ENCODE results near the gene CERK.

Gene CERK

GRCh38 chr22:46762238-46763050 is 24.4 kb upstream of the CERK start, which contains the start of gene TBC1D22A (continued):
- TF ChIP-seq ZNF529 (tag by site-specific recombination; IDR thresholded peaks at IDR 0.05; ENCODE audit: insufficient replicate concordance): no peak
- no peak for TF ChIP-seq SCRT2 (tag by site-specific recombination; IDR thresholded peaks at IDR 0.05)
- TF ChIP-seq ZNF792 (tag by site-specific recombination; IDR thresholded peaks at IDR 0.05): no peak
- TF ChIP-seq ZNF221 (tag by site-specific recombination; IDR thresholded peaks at IDR 0.05; ENCODE audit: borderline replicate concordance): no peak
- TF ChIP-seq ZNF530 (tag by site-specific recombination; IDR thresholded peaks at IDR 0.05; ENCODE audit: low read depth): no peak
- peak; percentile 48 for TF ChIP-seq ZNF24 (tag by site-specific recombination; IDR thresholded peaks at IDR 0.05)
- no peak for TF ChIP-seq ZNF837 (tag by site-specific recombination; IDR thresholded peaks at IDR 0.05)
- peak; percentile 98 for TF ChIP-seq ZNF629 (tag by site-specific recombination; IDR thresholded peaks at IDR 0.05)
- peak; percentile 65 for TF ChIP-seq ZNF341 (tag by site-specific recombination; IDR thresholded peaks at IDR 0.05; ENCODE audit: low read depth)
- peak; percentile 86; the same call in 1 of the 2 replicates for TF ChIP-seq ZBTB1 (tag by site-specific recombination; IDR thresholded peaks at IDR 0.05)
- no peak for TF ChIP-seq ZNF660 (tag by site-specific recombination; IDR thresholded peaks at IDR 0.05)
- no peak for TF ChIP-seq ZNF513 (tag by site-specific recombination; IDR thresholded peaks at IDR 0.05)
- peak; percentile 71; the same call in 1 of the 2 replicates for TF ChIP-seq KLF7 (tag by site-specific recombination; IDR thresholded peaks at IDR 0.05; ENCODE audit: borderline replicate concordance)
- TF ChIP-seq ZFP3 (tag by site-specific recombination; IDR thresholded peaks at IDR 0.05; ENCODE audit: low read depth): no peak
- no peak for TF ChIP-seq ZNF140 (tag by site-specific recombination; IDR thresholded peaks at IDR 0.05)
- TF ChIP-seq ZNF114 (tag by site-specific recombination; IDR thresholded peaks at IDR 0.05): no peak
- TF ChIP-seq ZNF23 (tag by site-specific recombination; IDR thresholded peaks at IDR 0.05; ENCODE audit: borderline replicate concordance): no peak
- no peak for TF ChIP-seq ZNF223 (tag by site-specific recombination; IDR thresholded peaks at IDR 0.05)
- 0 out of 2 replicates have a peak, but pooled peaks have one; percentile 14 for TF ChIP-seq ZNF366 (tag by site-specific recombination; conservative IDR thresholded peaks at IDR 0.05)
- TF ChIP-seq REPIN1 (tag by site-specific recombination; IDR thresholded peaks at IDR 0.05; ENCODE audit: low read depth): no peak
- TF ChIP-seq ZSCAN5A (tag by site-specific recombination; IDR thresholded peaks at IDR 0.05): no peak; the same call in 1 of the 2 replicates
- no peak for TF ChIP-seq ZNF488 (tag by site-specific recombination; IDR thresholded peaks at IDR 0.05)
- peak; percentile 100 for TF ChIP-seq BCL11A (tag by site-specific recombination; IDR thresholded peaks at IDR 0.05; ENCODE audit: low read depth)
- no peak for TF ChIP-seq ZNF350 (tag by site-specific recombination; IDR thresholded peaks at IDR 0.05)
- TF ChIP-seq, protein P1, sequence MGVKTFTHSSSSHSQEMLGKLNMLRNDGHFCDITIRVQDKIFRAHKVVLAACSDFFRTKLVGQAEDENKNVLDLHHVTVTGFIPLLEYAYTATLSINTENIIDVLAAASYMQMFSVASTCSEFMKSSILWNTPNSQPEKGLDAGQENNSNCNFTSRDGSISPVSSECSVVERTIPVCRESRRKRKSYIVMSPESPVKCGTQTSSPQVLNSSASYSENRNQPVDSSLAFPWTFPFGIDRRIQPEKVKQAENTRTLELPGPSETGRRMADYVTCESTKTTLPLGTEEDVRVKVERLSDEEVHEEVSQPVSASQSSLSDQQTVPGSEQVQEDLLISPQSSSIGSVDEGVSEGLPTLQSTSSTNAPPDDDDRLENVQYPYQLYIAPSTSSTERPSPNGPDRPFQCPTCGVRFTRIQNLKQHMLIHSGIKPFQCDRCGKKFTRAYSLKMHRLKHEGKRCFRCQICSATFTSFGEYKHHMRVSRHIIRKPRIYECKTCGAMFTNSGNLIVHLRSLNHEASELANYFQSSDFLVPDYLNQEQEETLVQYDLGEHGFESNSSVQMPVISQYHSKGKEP (tag by site-specific recombination; IDR thresholded peaks at IDR 0.05): no peak
- TF ChIP-seq REST (tag by site-specific recombination; IDR thresholded peaks at IDR 0.05): no peak
- no peak for TF ChIP-seq ZNF514 (tag by site-specific recombination; IDR thresholded peaks at IDR 0.05)
- no peak for TF ChIP-seq ZNF521 (tag by site-specific recombination; IDR thresholded peaks at IDR 0.05)
- no peak for TF ChIP-seq ZNF266 (tag by site-specific recombination; IDR thresholded peaks at IDR 0.05; ENCODE audit: low read depth)
- 0 out of 2 replicates have a peak, but pooled peaks have one; percentile 4 for TF ChIP-seq FEZF1 (tag by site-specific recombination; IDR thresholded peaks at IDR 0.05)
- no peak for TF ChIP-seq ZNF132 (tag by site-specific recombination; IDR thresholded peaks at IDR 0.05; ENCODE audit: borderline replicate concordance)
- no peak for TF ChIP-seq OVOL3 (tag by site-specific recombination; IDR thresholded peaks at IDR 0.05)

All from HEK293 (cell line).